Esophagus (tissue), 2 donors: ENCODE data around the gene SLC26A11. TPM values are rescaled to one million over a fixed set of nuclear protein-coding genes. Genes with fewer than 3 reads are reported as not detected.

Source experiments
- H3K27ac ChIP-seq, 2 donors: one replicate each; pipeline ENCODE4 v1.5.1; 2013; ENCODE audit warnings: low read depth in 2 of 2, mild to moderate bottlenecking in 2 of 2, inconsistent platforms in 1 of 2, low read length in 1 of 2, moderate library complexity in 1 of 2
- H3K27me3 ChIP-seq, 2 donors: one replicate each; pipeline ENCODE4 v1.6.1; 2013; ENCODE audit warnings: low read length in 2 of 2, control low read depth in 1 of 2, mild to moderate bottlenecking in 1 of 2; ENCODE audit not compliant: insufficient read depth in 2 of 2, control insufficient read depth in 1 of 2
- H3K36me3 ChIP-seq, 2 donors: one replicate each; pipeline ENCODE4 v1.6.1; 2013; ENCODE audit warnings: low read length in 1 of 2; ENCODE audit not compliant: control insufficient read depth in 2 of 2, insufficient read depth in 2 of 2
- H3K4me1 ChIP-seq, 2 donors: one replicate each; pipeline ENCODE4 v1.6.1; 2013; ENCODE audit warnings: low read length in 1 of 2; ENCODE audit not compliant: control insufficient read depth in 2 of 2, insufficient read depth in 2 of 2
- H3K4me3 ChIP-seq, 2 donors: one replicate each; pipeline ENCODE4 v1.5.1; 2013; ENCODE audit warnings: low read length in 2 of 2, mild to moderate bottlenecking in 2 of 2, low read depth in 1 of 2, moderate library complexity in 1 of 2
- H3K9me3 ChIP-seq, 2 donors: one replicate each; pipeline ENCODE4 v1.6.1; 2013; ENCODE audit warnings: mild to moderate bottlenecking in 2 of 2, low read depth in 1 of 2, low read length in 1 of 2, moderate library complexity in 1 of 2; ENCODE audit not compliant: control insufficient read depth in 2 of 2, insufficient read depth in 1 of 2
- WGBS, 2 donors: extraction: QIAGEN DNeasy Blood & Tissue Kit; methylation state at CpG; one replicate each; pipeline ENCODE4 v1.1.7; 2013; 5-methylcytosine and 5-hydroxymethylcytosine counted together
- polyA plus RNA-seq, 2 donors: library from polyadenylated mRNA; stranded (reverse); fragments of 200-250 nt; gene quantifications; one replicate each; pipeline ENCODE4 v1.2.3, GENCODE V29; 2013
- donor health status: healthy with polysubstance abuse.
- donor health status: Bipolar disorder and iron deficiency.

The SLC26A11 gene
- polyA plus RNA-seq, 2 donors, result 4.7 to 6.9 TPM

GRCh38 chr17:80182845-80183223, 37.4 kb upstream of the SLC26A11 start:
- H3K4me1 ChIP-seq, result peaks cover 0 to 8% of the 10 kb centered on the region in 2 donors
- H3K9me3 ChIP-seq, result no peaks in the 10 kb centered on the region
- no peak overlapping the region for H3K27ac ChIP-seq
- no peak overlapping the region for H3K4me3 ChIP-seq
- 92 to 94% methylated on average over 12 of the region's 12 CpGs for WGBS, 2 donors
- no peaks in the 10 kb centered on the region for H3K27me3 ChIP-seq
- peaks cover 0 to 14% of the 10 kb centered on the region in 2 donors for H3K36me3 ChIP-seq

- Histone ChIP-seq H3K27ac (no peak overlapping the region), H3K4me1 (peaks cover 0 to 14% of the 10 kb centered on the region in 2 donors), H3K9me3 (no peaks in the 10 kb centered on the region), H3K36me3 (peaks cover 0 to 18% of the 10 kb centered on the region in 2 donors), H3K4me3 (no peak overlapping the region), H3K27me3 (no peaks in the 10 kb centered on the region)
- WGBS, 2 donors, result 78 to 79% methylated on average over 26 of the region's 26 CpGs
Measured at GRCh38 chr17:80183581-80184422, 36.4 kb upstream of the SLC26A11 start.

- 80 to 85% methylated on average over 10 of the region's 10 CpGs for WGBS, 2 donors
Measured at GRCh38 chr17:80184423-80184714, 35.9 kb upstream of the SLC26A11 start.

GRCh38 chr17:80185968-80186367, 34.3 kb upstream of the SLC26A11 start:
- Histone ChIP-seq H3K4me1 (peaks cover 0 to 15% of the 10 kb centered on the region in 2 donors), H3K4me3 (no peak overlapping the region), H3K9me3 (no peaks in the 10 kb centered on the region), H3K27ac (no peak overlapping the region), H3K36me3 (peaks cover 0 to 21% of the 10 kb centered on the region in 2 donors), H3K27me3 (no peaks in the 10 kb centered on the region)
- whole genome bisulfite sequencing, 2 donors, result 85 to 90% methylated on average over 9 of the region's 9 CpGs

More at GRCh38 chr17:80184423-80184714, 35.9 kb upstream of the SLC26A11 start:
- H3K9me3 ChIP-seq, result no peaks in the 10 kb centered on the region
- no peak overlapping the region for H3K27ac ChIP-seq
- H3K36me3 ChIP-seq, result peaks cover 0 to 18% of the 10 kb centered on the region in 2 donors
- no peaks in the 10 kb centered on the region for H3K27me3 ChIP-seq
- peaks cover 0 to 14% of the 10 kb centered on the region in 2 donors for H3K4me1 ChIP-seq
- no peak overlapping the region for H3K4me3 ChIP-seq

- Histone ChIP-seq H3K27ac (peak overlapping the region; percentile 71 to 88), H3K4me1 (peaks cover 0 to 23% of the 10 kb centered on the region in 2 donors), H3K36me3 (peaks cover 0 to 16% of the 10 kb centered on the region in 2 donors), H3K4me3 (peak overlapping the region in 1 of 2 donors; percentile 24), H3K27me3 (no peaks in the 10 kb centered on the region), H3K9me3 (no peaks in the 10 kb centered on the region)
- WGBS, 2 donors, result 56% methylated on average over 16 of the region's 16 CpGs
Measured at GRCh38 chr17:80187090-80187489, 33.1 kb upstream of the SLC26A11 start.

GRCh38 chr17:80187515-80187941, 32.7 kb upstream of the SLC26A11 start:
- Histone ChIP-seq H3K27me3 (no peaks in the 10 kb centered on the region), H3K4me3 (peak overlapping the region in 1 of 2 donors; percentile 24), H3K36me3 (peaks cover 0 to 11% of the 10 kb centered on the region in 2 donors), H3K9me3 (no peaks in the 10 kb centered on the region), H3K27ac (peak overlapping the region; percentile 71 to 88), H3K4me1 (peaks cover 0 to 23% of the 10 kb centered on the region in 2 donors)
- WGBS, 2 donors, result 28 to 29% methylated on average over 18 of the region's 18 CpGs

- H3K27ac ChIP-seq, result no peak overlapping the region
- peaks cover 0 to 23% of the 10 kb centered on the region in 2 donors for H3K4me1 ChIP-seq
- no peak overlapping the region for H3K4me3 ChIP-seq
- no peaks in the 10 kb centered on the region for H3K27me3 ChIP-seq
- peaks cover 0 to 9% of the 10 kb centered on the region in 2 donors for H3K36me3 ChIP-seq
- no peaks in the 10 kb centered on the region for H3K9me3 ChIP-seq
- WGBS, 2 donors, result 93 to 94% methylated on average over 23 of the region's 23 CpGs
Measured at GRCh38 chr17:80189611-80190010, 30.6 kb upstream of the SLC26A11 start.

- Histone ChIP-seq H3K36me3 (peaks cover 0 to 13% of the 10 kb centered on the region in 2 donors), H3K4me1 (peaks cover 0 to 23% of the 10 kb centered on the region in 2 donors), H3K27me3 (no peaks in the 10 kb centered on the region), H3K27ac (peak overlapping the region in 1 of 2 donors; percentile 98), H3K9me3 (no peaks in the 10 kb centered on the region), H3K4me3 (no peak overlapping the region)
- 95 to 96% methylated on average over 10 of the region's 10 CpGs for WGBS, 2 donors
Measured at GRCh38 chr17:80190716-80191115, 29.5 kb upstream of the SLC26A11 start.

GRCh38 chr17:80191192-80191591, 29.0 kb upstream of the SLC26A11 start:
- 80 to 86% methylated on average over 20 of the region's 20 CpGs for WGBS, 2 donors
- Histone ChIP-seq H3K27me3 (no peaks in the 10 kb centered on the region), H3K27ac (peak overlapping the region; percentile 85 to 98), H3K4me3 (no peak overlapping the region), H3K36me3 (peaks cover 0 to 16% of the 10 kb centered on the region in 2 donors), H3K9me3 (no peaks in the 10 kb centered on the region), H3K4me1 (peaks cover 0 to 23% of the 10 kb centered on the region in 2 donors)
